HL-60 (cell line): ENCODE results near the gene POLR2H.

Experiments
- DNase-seq, 2 experiments: peaks; one replicate each; pipeline ENCODE4 v3.0.0-alpha.2; 2010 to 2020; ENCODE audit warnings: low read depth in 1 of 2, low spot score in 1 of 2
- H3K27ac ChIP-seq: fragments of 250-450 bp; sonication (Bioruptor Pico); replicated peaks from 2 replicates; pipeline ENCODE4 v1.5.1; 2020; ENCODE audit warnings: mild to moderate bottlenecking, moderate library complexity
- H3K27me3 ChIP-seq: fragments of 250-450 bp; sonication (Bioruptor Pico); 2 replicates; pipeline ENCODE4 v1.5.1; 2021; ENCODE audit warnings: mild to moderate bottlenecking, moderate library complexity; ENCODE audit not compliant: insufficient read depth, poor library complexity, severe bottlenecking
- H3K4me3 ChIP-seq: replicated peaks from 2 replicates; pipeline ENCODE4 v1.5.1; 2011; ENCODE audit warnings: mild to moderate bottlenecking, control low read depth, low read length; ENCODE audit not compliant: insufficient read depth
- GABPA ChIP-seq: IDR thresholded peaks from 2 replicates; pipeline ENCODE4 v1.6.1; 2012; ENCODE audit warnings: low read depth
- POLR2AphosphoS5 ChIP-seq: IDR thresholded peaks from 2 replicates; pipeline ENCODE4 v1.6.1; 2012; ENCODE audit warnings: low read depth
- SPI1 ChIP-seq: IDR thresholded peaks from 2 replicates; pipeline ENCODE4 v1.6.1; 2012; ENCODE audit warnings: low read depth, mild to moderate bottlenecking, borderline replicate concordance
- TF ChIP-seq, protein P1 (sequence below): IDR thresholded peaks from 2 replicates; pipeline ENCODE4 v1.6.1; 2012; ENCODE audit warnings: low read depth; ENCODE audit not compliant: insufficient replicate concordance
- TF ChIP-seq, protein P2 (sequence below): IDR thresholded peaks from one replicate; pipeline ENCODE4 v1.5.1; 2011; ENCODE audit warnings: low read length, control low read depth, inconsistent platforms; ENCODE audit not compliant: insufficient read depth

Gene POLR2H

DNA sequence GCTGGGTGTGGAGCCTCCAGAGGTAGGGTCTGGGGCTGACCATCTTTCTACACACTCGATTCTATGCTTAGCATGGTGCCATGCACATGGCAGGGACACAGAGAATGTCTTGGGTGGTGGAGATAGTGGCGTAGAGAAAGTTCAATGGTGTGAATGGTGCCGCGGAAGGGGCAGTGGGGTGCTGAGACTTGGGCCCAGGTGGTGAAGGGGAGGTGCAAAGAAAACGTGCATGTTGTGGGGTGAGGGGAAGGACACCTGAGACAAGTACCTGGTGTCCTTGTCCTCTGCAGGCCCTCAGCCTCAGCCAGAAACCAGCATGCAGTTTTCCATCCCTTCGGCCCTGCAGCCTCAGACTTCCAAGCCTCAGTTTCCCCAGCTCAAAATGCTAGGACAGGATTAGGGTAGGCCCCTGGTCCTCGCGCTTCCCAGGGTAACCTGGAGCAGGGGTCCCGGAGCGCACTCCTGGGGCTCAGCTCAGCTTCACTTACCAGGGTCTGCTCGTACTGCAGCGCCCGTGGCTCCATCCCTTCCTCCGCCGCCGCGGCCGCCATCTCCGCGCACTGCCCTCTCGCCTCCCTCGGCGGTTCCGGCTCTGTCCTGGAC lies 480 bp upstream of the POLR2H start:
- TF ChIP-seq GABPA (no peak), POLR2AphosphoS5 (no peak), SPI1 (no peak)
- TF ChIP-seq, protein P1, sequence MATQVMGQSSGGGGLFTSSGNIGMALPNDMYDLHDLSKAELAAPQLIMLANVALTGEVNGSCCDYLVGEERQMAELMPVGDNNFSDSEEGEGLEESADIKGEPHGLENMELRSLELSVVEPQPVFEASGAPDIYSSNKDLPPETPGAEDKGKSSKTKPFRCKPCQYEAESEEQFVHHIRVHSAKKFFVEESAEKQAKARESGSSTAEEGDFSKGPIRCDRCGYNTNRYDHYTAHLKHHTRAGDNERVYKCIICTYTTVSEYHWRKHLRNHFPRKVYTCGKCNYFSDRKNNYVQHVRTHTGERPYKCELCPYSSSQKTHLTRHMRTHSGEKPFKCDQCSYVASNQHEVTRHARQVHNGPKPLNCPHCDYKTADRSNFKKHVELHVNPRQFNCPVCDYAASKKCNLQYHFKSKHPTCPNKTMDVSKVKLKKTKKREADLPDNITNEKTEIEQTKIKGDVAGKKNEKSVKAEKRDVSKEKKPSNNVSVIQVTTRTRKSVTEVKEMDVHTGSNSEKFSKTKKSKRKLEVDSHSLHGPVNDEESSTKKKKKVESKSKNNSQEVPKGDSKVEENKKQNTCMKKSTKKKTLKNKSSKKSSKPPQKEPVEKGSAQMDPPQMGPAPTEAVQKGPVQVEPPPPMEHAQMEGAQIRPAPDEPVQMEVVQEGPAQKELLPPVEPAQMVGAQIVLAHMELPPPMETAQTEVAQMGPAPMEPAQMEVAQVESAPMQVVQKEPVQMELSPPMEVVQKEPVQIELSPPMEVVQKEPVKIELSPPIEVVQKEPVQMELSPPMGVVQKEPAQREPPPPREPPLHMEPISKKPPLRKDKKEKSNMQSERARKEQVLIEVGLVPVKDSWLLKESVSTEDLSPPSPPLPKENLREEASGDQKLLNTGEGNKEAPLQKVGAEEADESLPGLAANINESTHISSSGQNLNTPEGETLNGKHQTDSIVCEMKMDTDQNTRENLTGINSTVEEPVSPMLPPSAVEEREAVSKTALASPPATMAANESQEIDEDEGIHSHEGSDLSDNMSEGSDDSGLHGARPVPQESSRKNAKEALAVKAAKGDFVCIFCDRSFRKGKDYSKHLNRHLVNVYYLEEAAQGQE, result no peak
- TF ChIP-seq, protein P2, sequence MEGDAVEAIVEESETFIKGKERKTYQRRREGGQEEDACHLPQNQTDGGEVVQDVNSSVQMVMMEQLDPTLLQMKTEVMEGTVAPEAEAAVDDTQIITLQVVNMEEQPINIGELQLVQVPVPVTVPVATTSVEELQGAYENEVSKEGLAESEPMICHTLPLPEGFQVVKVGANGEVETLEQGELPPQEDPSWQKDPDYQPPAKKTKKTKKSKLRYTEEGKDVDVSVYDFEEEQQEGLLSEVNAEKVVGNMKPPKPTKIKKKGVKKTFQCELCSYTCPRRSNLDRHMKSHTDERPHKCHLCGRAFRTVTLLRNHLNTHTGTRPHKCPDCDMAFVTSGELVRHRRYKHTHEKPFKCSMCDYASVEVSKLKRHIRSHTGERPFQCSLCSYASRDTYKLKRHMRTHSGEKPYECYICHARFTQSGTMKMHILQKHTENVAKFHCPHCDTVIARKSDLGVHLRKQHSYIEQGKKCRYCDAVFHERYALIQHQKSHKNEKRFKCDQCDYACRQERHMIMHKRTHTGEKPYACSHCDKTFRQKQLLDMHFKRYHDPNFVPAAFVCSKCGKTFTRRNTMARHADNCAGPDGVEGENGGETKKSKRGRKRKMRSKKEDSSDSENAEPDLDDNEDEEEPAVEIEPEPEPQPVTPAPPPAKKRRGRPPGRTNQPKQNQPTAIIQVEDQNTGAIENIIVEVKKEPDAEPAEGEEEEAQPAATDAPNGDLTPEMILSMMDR, result no peak
- no peaks in the 10 kb centered on the region for H3K27me3 ChIP-seq
- H3K4me3 ChIP-seq, result peak overlapping the region; percentile 80
- no peak overlapping the region for H3K27ac ChIP-seq
- no peak for DNase-seq

DNA sequence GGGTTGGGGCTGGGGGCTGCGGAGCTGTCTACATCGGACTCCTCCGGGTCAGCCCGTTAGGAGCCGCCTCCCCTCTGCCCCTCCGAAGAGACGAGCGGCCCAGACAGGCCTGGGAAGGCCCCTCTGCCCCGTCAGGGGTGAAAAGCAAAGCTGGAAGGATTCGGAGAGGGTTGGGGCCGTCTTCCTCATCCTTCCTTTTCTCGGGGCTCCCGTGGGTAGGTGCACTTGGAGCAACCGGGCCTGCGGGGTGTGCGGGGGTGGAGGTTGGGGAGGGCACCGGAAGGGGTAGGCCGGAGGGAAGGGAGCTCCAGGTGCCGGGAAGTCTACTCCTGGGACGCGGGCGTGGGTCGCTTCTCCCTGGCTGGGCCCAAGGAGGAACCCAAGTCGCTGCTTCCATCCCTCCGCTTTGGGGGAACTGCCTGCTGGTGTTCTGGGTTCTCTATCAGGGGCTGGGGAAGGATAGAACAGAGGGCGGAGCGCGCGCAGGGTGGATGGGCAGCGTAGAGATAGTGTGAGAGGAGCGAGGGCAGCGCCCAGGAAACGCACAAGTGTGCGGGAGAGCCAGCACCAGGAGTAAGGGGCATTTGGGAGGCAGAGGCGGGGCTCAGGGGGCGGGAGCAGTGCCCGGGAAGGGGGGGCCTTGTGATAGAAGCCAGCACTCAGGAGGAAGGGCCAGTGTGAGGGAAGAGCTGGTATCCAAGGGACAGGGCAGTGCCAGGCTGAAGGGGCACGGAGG lies 590 bp downstream of the POLR2H start:
- Histone ChIP-seq H3K27me3 (no peaks in the 10 kb centered on the region), H3K27ac (peak overlapping the region; percentile 75), H3K4me3 (peak overlapping the region; percentile 80)
- peak; percentile 59 to 77 for DNase-seq
- TF ChIP-seq, protein P1, result no peak
- TF ChIP-seq SPI1, result no peak
- TF ChIP-seq POLR2AphosphoS5, result no peak
- TF ChIP-seq, protein P2, result no peak
- no peak for TF ChIP-seq GABPA

DNA sequence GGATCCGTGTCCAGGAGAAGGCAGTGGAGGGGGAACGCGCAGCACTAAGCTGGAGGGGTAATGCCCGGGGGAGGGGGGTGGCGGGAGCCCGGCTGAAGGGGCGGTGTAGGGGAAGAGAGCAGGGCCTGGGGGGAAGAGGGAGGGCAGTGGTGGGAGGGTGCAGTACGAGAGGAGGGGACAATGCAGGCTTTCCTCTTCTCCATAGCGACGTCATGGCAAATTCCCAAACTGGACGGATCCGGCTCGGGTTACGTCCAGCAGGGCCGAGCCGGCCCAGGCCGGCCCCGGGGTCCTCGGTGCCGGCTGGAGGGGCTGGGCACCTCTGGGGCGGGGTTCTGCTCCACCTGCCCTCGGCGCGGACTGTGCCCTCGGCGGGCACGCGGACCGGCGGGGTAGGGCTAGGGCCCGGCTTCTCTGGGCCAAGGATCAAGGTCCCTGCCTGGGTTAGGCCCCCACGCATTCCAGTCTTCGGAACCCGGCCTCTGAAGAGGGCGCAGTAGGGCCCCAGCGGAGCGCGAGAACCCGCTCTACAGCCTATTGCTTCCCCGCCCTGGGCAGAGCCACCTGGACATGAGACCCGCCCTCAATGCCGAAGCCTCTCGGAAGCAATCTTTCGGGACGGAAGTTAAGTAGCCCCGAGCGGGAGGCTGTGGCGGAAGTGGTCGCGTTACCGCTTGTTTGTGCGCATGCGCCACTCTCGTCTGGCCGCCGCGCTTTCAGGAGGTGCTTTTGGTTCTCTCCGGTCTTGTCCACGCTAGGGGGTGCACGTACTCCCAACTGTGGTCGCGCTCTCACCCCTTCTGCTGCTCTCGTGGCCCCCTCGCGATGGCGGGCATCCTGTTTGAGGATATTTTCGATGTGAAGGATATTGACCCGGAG lies 1.4 kb downstream of the POLR2H start:
- Histone ChIP-seq H3K27me3 (no peaks in the 10 kb centered on the region), H3K4me3 (peak overlapping the region; percentile 80), H3K27ac (peak overlapping the region; percentile 75)
- DNase-seq, result peak; percentile 95 to 97
- no peak for TF ChIP-seq SPI1
- TF ChIP-seq, protein P1, result peak; percentile 42
- peak; percentile 89 for TF ChIP-seq POLR2AphosphoS5
- TF ChIP-seq, protein P2, result peak; percentile 50
- TF ChIP-seq GABPA, result peak; percentile 90
